Measurements from ENCODE around the gene KRTAP2-3. TPM values are rescaled to one million over a fixed set of nuclear protein-coding genes. Genes with fewer than 3 reads are reported as not detected.

Gene KRTAP2-3
- total and polyA plus RNA-seq, 2 experiments from 2014 or later = not detected

GRCh38 chr17:41020336-41020735 lies 39.6 kb downstream of the KRTAP2-3 start:
- H3K9me2 ChIP-seq (replicated peaks; ENCODE audit: insufficient read depth) = no peaks in the 10 kb centered on the region
- H4K20me1 ChIP-seq (ENCODE audit: insufficient read depth, poor library complexity, severe bottlenecking) = no peaks in the 10 kb centered on the region
- H3K36me3 ChIP-seq (replicated peaks; ENCODE audit: insufficient read depth, low read depth) = no peaks in the 10 kb centered on the region
- H3K9me3 ChIP-seq (ENCODE audit: low read depth) = no peaks in the 10 kb centered on the region
- no peak overlapping the region for H3K4me2 ChIP-seq
- no peaks in the 10 kb centered on the region for H3K4me1 ChIP-seq (ENCODE audit: insufficient read depth)
- H3K27me3 ChIP-seq = no peaks in the 10 kb centered on the region
- no peak overlapping the region for H3K4me3 ChIP-seq
- no peaks in the 10 kb centered on the region for H3K79me2 ChIP-seq
- no peak for DNase-seq (ENCODE audit: low spot score)
- H2AFZ ChIP-seq = no peak overlapping the region
- H3K27ac ChIP-seq = no peak overlapping the region
- TF ChIP-seq EZH2 (IDR thresholded peaks at IDR 0.05; ENCODE audit: borderline replicate concordance) = no peak
- TF ChIP-seq, protein P1, sequence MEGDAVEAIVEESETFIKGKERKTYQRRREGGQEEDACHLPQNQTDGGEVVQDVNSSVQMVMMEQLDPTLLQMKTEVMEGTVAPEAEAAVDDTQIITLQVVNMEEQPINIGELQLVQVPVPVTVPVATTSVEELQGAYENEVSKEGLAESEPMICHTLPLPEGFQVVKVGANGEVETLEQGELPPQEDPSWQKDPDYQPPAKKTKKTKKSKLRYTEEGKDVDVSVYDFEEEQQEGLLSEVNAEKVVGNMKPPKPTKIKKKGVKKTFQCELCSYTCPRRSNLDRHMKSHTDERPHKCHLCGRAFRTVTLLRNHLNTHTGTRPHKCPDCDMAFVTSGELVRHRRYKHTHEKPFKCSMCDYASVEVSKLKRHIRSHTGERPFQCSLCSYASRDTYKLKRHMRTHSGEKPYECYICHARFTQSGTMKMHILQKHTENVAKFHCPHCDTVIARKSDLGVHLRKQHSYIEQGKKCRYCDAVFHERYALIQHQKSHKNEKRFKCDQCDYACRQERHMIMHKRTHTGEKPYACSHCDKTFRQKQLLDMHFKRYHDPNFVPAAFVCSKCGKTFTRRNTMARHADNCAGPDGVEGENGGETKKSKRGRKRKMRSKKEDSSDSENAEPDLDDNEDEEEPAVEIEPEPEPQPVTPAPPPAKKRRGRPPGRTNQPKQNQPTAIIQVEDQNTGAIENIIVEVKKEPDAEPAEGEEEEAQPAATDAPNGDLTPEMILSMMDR (IDR thresholded peaks at IDR 0.05; ENCODE audit: poor library complexity) = no peak
- no peak for TF ChIP-seq EZH2phosphoT487 (IDR thresholded peaks at IDR 0.05; ENCODE audit: low read depth, severe bottlenecking, unreplicated experiment)

DNA sequence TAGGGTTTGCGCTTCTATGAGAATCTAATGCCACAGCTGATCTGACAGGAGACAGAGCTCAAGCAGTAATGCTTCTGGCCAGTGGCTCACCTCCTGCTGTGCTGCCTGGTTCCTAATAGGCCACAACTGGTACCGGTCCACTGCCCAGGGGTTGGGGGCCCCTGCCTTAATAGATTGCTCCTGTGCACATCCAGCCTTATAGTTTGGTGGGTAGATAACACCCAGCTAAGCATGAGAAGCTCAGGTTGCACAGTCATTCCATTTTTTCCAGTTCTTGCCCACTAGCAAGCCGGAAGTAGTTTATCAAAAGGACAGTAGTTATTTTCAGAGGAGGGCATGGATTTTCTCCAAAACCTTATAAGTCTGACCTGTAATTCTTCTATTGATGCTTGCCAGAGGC lies 40.5 kb downstream of the KRTAP2-3 start:
- WGBS (ENCODE audit: low lambda C conversion rate, missing lambda C conversion rate) = 92% methylated on average over 3 of the region's 3 CpGs

DNA sequence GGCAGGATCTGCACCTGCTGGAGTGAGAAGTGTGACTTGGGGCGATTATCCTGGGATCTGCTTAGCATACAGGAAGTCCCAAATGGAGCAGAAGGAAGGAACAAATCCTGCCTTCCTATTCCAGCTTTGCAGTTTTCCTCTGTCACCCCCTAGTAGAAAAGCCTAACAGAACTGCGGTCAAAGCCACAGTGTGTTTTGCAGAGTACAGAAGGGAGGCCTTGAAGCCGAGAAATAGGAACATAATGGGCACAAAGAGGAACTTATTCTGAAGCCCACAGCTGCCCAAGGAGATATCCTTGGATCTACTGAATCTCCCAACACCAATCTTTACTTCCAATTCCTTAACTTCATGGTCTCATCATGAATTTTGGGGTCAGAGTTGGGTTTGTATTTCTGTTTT lies 41.4 kb downstream of the KRTAP2-3 start:
- no peak overlapping the region for H3K4me3 ChIP-seq
- H3K27me3 ChIP-seq = no peaks in the 10 kb centered on the region
- H3K9me2 ChIP-seq (replicated peaks; ENCODE audit: insufficient read depth) = no peaks in the 10 kb centered on the region
- 93% methylated on average over 3 of the region's 3 CpGs for WGBS (ENCODE audit: low lambda C conversion rate, missing lambda C conversion rate)
- DNase-seq (ENCODE audit: low spot score) = no peak
- TF ChIP-seq EZH2 (IDR thresholded peaks at IDR 0.05; ENCODE audit: borderline replicate concordance) (no peak), EZH2phosphoT487 (IDR thresholded peaks at IDR 0.05; ENCODE audit: low read depth, severe bottlenecking, unreplicated experiment) (no peak)
- TF ChIP-seq, protein P1 (IDR thresholded peaks at IDR 0.05; ENCODE audit: poor library complexity) = no peak
- no peaks in the 10 kb centered on the region for H3K79me2 ChIP-seq
- no peaks in the 10 kb centered on the region for H3K4me1 ChIP-seq (ENCODE audit: insufficient read depth)
- no peak overlapping the region for H3K27ac ChIP-seq
- no peaks in the 10 kb centered on the region for H3K36me3 ChIP-seq (replicated peaks; ENCODE audit: insufficient read depth, low read depth)
- no peak overlapping the region for H2AFZ ChIP-seq
- no peak overlapping the region for H3K4me2 ChIP-seq
- no peaks in the 10 kb centered on the region for H3K9me3 ChIP-seq (ENCODE audit: low read depth)
- H4K20me1 ChIP-seq (ENCODE audit: insufficient read depth, poor library complexity, severe bottlenecking) = no peaks in the 10 kb centered on the region

More for the DNA sequence above, 40.5 kb downstream of the KRTAP2-3 start:
- Histone ChIP-seq H3K4me2 (no peak overlapping the region), H3K9me2 (replicated peaks; ENCODE audit: insufficient read depth) (no peaks in the 10 kb centered on the region), H3K27me3 (no peaks in the 10 kb centered on the region), H3K36me3 (replicated peaks; ENCODE audit: insufficient read depth, low read depth) (no peaks in the 10 kb centered on the region), H3K4me1 (ENCODE audit: insufficient read depth) (no peaks in the 10 kb centered on the region), H2AFZ (no peak overlapping the region), H3K9me3 (ENCODE audit: low read depth) (no peaks in the 10 kb centered on the region), H3K27ac (no peak overlapping the region), H3K4me3 (no peak overlapping the region), H3K79me2 (no peaks in the 10 kb centered on the region), H4K20me1 (ENCODE audit: insufficient read depth, poor library complexity, severe bottlenecking) (no peaks in the 10 kb centered on the region)
- no peak for TF ChIP-seq EZH2 (IDR thresholded peaks at IDR 0.05; ENCODE audit: borderline replicate concordance)
- TF ChIP-seq, protein P1 (IDR thresholded peaks at IDR 0.05; ENCODE audit: poor library complexity) = no peak
- no peak for TF ChIP-seq EZH2phosphoT487 (IDR thresholded peaks at IDR 0.05; ENCODE audit: low read depth, severe bottlenecking, unreplicated experiment)
- DNase-seq (ENCODE audit: low spot score) = no peak

Data from hepatocyte (in vitro differentiated cells).